GM12892 (cell line): ENCODE results near the gene CLIC5.

Experiments
- POLR2A ChIP-seq: IDR thresholded peaks from 2 replicates; pipeline ENCODE4 v1.6.1; 2011; ENCODE audit warnings: low read depth, low read length, control low read depth
- POLR2AphosphoS5 ChIP-seq: IDR thresholded peaks from 2 replicates; pipeline ENCODE4 v1.6.1; 2011; ENCODE audit warnings: low read depth, low read length, control low read depth
- TAF1 ChIP-seq: IDR thresholded peaks from 2 replicates; pipeline ENCODE4 v1.6.1; 2011; ENCODE audit warnings: low read depth, mild to moderate bottlenecking, control low read depth, low read length, borderline replicate concordance

- no peak for TF ChIP-seq TAF1
- no peak for TF ChIP-seq POLR2AphosphoS5
- TF ChIP-seq POLR2A = no peak
These were observed 45.3 kb downstream of the CLIC5 start for GRCh38 chr6:45970326-45970725.
